GM10266 (cell line): ENCODE measurements around the gene TM4SF4.

ENCODE experiments used
- DNase-seq: peaks from one replicate; pipeline ENCODE4 v3.0.0; 2012; ENCODE audit errors: extremely low spot score
- CTCF ChIP-seq: IDR thresholded peaks from 2 replicates; pipeline ENCODE4 v1.5.1; 2012; ENCODE audit warnings: mild to moderate bottlenecking, low read depth; ENCODE audit not compliant: control insufficient read depth, insufficient read depth; ENCODE audit errors: missing control alignments

TM4SF4 gene

DNA sequence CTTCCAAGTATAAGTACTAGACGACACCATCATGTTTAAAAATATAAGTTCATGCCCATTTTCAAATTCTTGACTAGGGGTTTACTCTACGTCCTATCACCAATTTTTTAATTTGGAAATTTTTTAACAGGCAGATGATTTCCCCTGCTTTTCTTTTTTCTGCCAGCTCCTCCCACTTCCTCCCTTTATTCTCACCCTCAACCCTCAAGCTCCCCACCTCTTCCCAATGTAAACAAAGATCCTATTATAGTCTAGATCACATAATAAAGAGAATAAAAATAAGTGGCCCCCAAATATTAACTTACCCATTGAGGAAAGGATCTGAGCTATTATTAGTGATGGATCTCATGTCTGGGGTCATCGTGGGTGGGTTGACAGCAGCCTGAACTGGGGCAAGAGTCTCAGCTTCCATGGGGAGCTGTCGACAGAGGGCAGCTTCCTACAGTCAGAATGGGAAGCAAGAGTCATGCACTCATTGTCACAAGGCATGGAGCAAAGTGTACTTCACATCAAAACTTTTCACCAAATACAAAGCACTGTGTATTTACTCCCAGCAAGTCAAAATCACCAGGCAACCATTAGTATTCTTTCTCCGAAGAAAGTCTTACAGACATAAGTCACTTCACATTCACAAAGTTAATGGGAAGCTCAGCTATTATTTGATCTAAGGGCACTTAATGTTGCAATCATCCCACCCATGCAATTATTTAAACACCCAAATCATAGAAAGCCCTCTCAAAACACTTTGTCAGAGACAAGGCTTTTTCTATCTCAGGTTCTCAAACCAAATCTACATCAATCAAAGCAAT lies 53.2 kb downstream of the TM4SF4 start:
- no peak for TF ChIP-seq CTCF
- DNase-seq = no peak

- TF ChIP-seq CTCF = no peak
- no peak for DNase-seq
Measured at GRCh38 chr3:149528340-149528650, 53.8 kb downstream of the TM4SF4 start.

DNA sequence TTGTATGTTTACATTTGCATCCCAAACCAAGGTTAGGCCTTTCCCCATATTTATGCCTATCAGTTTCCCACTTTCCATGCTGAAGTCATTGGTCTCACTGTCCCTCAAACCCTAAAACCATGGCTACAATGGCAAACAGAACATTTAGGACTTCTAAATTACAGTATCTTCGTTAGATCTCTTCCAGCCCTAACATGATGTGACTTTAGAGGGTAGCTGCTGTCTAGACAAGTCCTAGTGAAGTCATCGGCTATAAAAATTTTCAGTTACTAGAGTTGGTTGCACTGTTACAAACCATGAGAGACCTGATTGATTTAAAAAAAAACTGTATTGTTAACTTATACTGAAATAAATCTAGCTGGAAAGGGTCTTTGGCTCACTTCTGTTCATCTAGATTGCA lies 54.6 kb downstream of the TM4SF4 start:
- no peak for DNase-seq
- TF ChIP-seq CTCF = no peak

DNA sequence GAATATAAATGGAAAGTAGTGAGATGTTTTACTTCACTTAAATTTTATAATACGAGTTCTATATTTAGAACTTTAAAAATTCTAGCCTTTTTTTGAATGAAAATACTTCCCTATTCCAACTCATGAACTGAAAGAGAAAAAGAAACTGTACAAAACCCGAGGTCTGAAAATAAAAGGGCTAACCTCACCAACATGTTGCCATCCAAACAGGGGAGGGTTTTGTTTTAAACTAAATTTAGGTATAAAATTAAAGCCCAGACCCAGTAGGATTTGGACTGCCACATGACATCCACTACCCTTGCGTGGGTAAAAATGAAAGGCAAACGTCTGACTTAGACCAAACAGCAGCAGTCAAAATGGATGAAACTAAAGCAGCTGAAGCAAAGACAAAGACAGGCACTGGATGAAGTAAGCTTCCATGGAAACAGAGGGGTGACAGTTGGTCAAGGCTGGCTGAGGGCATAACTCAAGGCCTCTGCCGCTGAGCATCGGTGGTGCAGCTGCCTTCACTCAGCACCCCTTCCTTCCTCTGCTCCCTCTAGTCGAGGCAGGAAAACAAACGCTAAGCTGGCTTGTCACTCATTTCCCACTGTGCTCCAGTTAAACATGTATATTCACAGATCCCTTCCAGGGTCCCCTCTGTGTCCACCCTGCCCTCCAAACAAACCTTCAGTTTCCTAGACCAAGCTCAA lies 58.1 kb downstream of the TM4SF4 start:
- no peak for TF ChIP-seq CTCF
- no peak for DNase-seq

DNA sequence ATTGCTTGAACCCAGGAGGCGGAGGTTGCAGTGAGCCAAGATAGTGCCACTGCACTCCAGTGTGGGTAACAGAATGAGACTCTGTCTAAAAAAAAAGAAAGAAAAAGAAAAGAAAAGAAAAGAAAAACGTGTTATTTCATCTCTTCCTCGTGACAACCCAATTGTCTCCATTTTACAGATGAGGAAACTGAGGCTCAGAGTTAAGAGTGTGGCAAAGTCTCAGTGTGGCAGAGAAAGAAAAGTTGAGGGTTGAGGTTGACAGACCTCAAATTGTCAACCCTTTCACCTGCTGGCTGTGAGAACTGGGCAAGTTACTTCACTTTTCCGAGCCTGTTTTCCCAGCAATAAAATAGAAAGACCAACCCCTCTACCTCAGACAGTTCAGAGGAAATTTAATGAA lies 59.6 kb downstream of the TM4SF4 start:
- DNase-seq = no peak
- TF ChIP-seq CTCF = no peak

DNA sequence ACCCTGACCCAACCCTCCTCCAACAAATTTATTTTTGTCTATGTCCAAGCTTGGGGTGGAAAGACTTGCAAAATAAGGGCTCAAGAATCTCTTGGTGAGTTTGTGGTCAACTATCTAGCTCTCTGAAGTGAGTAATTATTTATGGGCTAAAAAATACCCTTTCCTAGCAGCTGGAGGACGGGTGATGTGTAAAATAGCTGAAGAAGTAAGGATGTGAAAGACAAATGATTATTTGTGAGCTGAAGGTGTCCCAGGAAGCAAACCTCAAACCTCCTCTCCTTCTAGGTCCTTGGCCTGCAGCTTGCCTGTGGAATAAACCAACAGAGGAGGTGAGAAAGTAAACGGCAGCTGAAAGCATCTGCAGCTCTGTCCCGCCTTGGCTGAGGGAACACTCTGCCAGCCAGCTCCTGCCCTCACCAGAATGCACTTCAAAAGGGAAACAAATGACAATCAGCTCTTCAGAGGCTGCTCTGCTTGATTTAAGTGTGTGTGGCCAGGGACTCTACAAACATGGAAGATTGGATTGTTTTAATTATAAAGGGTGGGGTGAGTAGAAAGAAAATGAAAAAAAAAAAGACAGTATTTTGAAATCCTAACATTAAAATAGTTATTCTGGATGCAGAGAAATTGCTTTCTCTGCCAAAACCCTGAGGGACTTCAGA lies 60.3 kb downstream of the TM4SF4 start:
- no peak for TF ChIP-seq CTCF
- DNase-seq = no peak

- no peak for TF ChIP-seq CTCF
- no peak for DNase-seq
Measured at GRCh38 chr3:149535333-149535685, 60.8 kb downstream of the TM4SF4 start.
